Heart left ventricle (tissue), 16 donors: ENCODE data around the gene C11orf58. TPM values are rescaled to one million over a fixed set of nuclear protein-coding genes. Genes with fewer than 3 reads are reported as not detected.
A peak's percentile ranks its signal among the peaks of the same experiment; 100 is the strongest.

Experiments
- ATAC-seq, 4 donors: fragments of 200-7000 bp; cut with Tn5 transposase; one replicate each; pipeline ENCODE4 v1.9.1; 2020 to 2022; ENCODE audit warnings: moderate library complexity in 4 of 4, mild to moderate bottlenecking in 3 of 4, moderate number of reproducible peaks in 1 of 4
- DNase-seq, 5 donors: peaks; one replicate each; pipeline ENCODE4 v3.0.0-alpha.2; 2020
- H3K27ac ChIP-seq, 12 donors: fragments of 200-600 bp; sonication (generic) in 4 of 12; one replicate each; pipeline versions ENCODE4 v1.5.0 to v1.8.0; 2016 to 2022; ENCODE audit warnings: mild to moderate bottlenecking in 2 of 12
- H3K27me3 ChIP-seq, 9 donors: fragments of 200-600 bp; sonication (generic) in 2 of 9; one replicate each; pipeline versions ENCODE4 v1.5.1 to v1.8.0; 2016 to 2022; ENCODE audit warnings: mild to moderate bottlenecking in 3 of 9
- H3K36me3 ChIP-seq, 9 donors: fragments of 200-600 bp; sonication (generic) in 2 of 9; one replicate each; pipeline versions ENCODE4 v1.5.0 to v1.8.0; 2018 to 2022; ENCODE audit warnings: mild to moderate bottlenecking in 2 of 9
- H3K4me1 ChIP-seq, 12 donors: fragments of 200-600 bp; sonication (generic) in 4 of 12; one replicate each; pipeline versions ENCODE4 v1.5.0 to v1.8.0; 2016 to 2022; ENCODE audit warnings: mild to moderate bottlenecking in 3 of 12
- H3K4me3 ChIP-seq, 12 donors: fragments of 200-600 bp; sonication (generic) in 4 of 12; one replicate each; pipeline versions ENCODE4 v1.5.0 to v1.8.0; 2017 to 2022; ENCODE audit warnings: mild to moderate bottlenecking in 9 of 12, moderate library complexity in 4 of 12
- H3K9me3 ChIP-seq, 12 donors: fragments of 200-600 bp; sonication (generic) in 4 of 12; one replicate each; pipeline versions ENCODE4 v1.5.0 to v1.8.0; 2016 to 2022; ENCODE audit warnings: mild to moderate bottlenecking in 1 of 12
- POLR2A ChIP-seq, 2 donors: fragments of 450-650 bp; IDR thresholded peaks; one replicate each; pipeline ENCODE4 v1.6.1; 2017; ENCODE audit warnings: antibody characterized with exemption in 2 of 2, mild to moderate bottlenecking in 2 of 2, moderate library complexity in 2 of 2
- WGBS, 4 donors: extraction: QIAGEN DNeasy Blood & Tissue Kit in 2 of 4; methylation state at CpG; one replicate each; pipeline versions ENCODE4 v1.1.5 to v1.1.7; 2013 to 2018; 5-methylcytosine and 5-hydroxymethylcytosine counted together
- intact Hi-C, 10 donors: fragments of 100-400 bp; cut with DNase I; formaldehyde crosslinking; loops; one replicate each; pipeline versions ENCODE4 v1.11.1 to v1.14.2; 2022
- polyA plus RNA-seq, 2 donors: library from polyadenylated mRNA; stranded (reverse); fragments of 200-250 nt; gene quantifications; one replicate each; pipeline ENCODE4 v1.2.3, GENCODE V29; 2013
- total RNA-seq, 9 donors: library from RNA; depleted of rRNA in 2 of 9; stranded (reverse); fragments of >200 nt in 2 of 9; fragmentation: NEBNext Ultra II Directional in 3 of 9; extraction: Animal tissue kit (Norgen Biotek cat#: 25700) in 3 of 9; gene quantifications; one replicate each; pipeline versions ENCODE4 v1.1.0 to v1.2.4, GENCODE V29; 2016 to 2023
- TF ChIP-seq, protein P1 (sequence below), 12 donors: fragments of 200-600 bp; sonication (generic) in 4 of 12; IDR thresholded peaks; one replicate each; pipeline versions ENCODE4 v1.5.0 to v1.8.0; 2018 to 2022; ENCODE audit warnings: antibody characterized with exemption in 12 of 12, mild to moderate bottlenecking in 5 of 12
- donor health status: ischemic (EF 13 %, LVEDD 7.1; RV severe dilation, severe dysfunction).
- donor health status: healthy with polysubstance abuse.
- donor health status: DM: no; HTN: yes; CAD: no.
- donor health status: DM: no; HTN: no; CAD: no.
- donor health status: ischemic (EF 25% LVEDD 6.9; RV normal size, moderate dysfunction).
- donor health status: ischemic (EF 25% LVEDD 5.7; RV mildly dilated, moderate dysfunction).
- donor health status: healthy.
- donor health status: DM: yes; HTN: yes; CAD: no.
- donor health status: ischemic (EF 35%, LVEDD 5.7; RV mildly dilated, moderate dysfunction).
- donor health status: nonischemic (EF 11% LVEDD 7.7; RV severe dilation, severe dysfunction).
- donor health status: DM: yes; HTN: yes; CAD: no.
- donor health status: PGD.
- donor health status: ischemic (EF 29% LVEDD 5.4; RV normal size, mild dysfunction).
- donor health status: nonischemic (EF 23%, LVEDD 6.1; RV moderate dilation, normal function).

The C11orf58 gene
- total and polyA plus RNA-seq, 11 donors, result 78.3 to 147 (median 110) TPM

DNA sequence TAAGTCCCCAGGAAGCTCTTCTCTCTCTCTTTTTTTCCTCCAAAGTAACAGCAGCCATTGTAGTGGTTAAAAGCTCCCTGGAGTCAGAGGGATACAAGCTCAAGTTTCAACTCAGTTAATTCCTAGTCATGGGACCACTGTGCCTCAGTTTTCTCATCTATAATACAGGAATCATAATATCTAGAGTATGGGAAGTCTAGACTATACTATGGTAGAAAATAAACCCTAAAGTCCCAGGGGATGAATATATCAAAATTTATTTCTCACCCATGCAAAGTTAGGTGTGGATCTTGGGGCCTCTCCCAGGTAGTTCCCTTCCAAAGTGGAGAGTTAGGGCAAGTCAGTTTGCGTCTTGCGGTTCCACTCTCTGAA, 33.7 kb downstream of the C11orf58 start:
- peaks cover 0 to 10% (median 0%) of the 10 kb centered on the region in 12 donors for H3K4me1 ChIP-seq
- H3K9me3 ChIP-seq, result no peaks in the 10 kb centered on the region
- no peak for TF ChIP-seq POLR2A (IDR thresholded peaks at IDR 0.05)
- TF ChIP-seq, protein P1, sequence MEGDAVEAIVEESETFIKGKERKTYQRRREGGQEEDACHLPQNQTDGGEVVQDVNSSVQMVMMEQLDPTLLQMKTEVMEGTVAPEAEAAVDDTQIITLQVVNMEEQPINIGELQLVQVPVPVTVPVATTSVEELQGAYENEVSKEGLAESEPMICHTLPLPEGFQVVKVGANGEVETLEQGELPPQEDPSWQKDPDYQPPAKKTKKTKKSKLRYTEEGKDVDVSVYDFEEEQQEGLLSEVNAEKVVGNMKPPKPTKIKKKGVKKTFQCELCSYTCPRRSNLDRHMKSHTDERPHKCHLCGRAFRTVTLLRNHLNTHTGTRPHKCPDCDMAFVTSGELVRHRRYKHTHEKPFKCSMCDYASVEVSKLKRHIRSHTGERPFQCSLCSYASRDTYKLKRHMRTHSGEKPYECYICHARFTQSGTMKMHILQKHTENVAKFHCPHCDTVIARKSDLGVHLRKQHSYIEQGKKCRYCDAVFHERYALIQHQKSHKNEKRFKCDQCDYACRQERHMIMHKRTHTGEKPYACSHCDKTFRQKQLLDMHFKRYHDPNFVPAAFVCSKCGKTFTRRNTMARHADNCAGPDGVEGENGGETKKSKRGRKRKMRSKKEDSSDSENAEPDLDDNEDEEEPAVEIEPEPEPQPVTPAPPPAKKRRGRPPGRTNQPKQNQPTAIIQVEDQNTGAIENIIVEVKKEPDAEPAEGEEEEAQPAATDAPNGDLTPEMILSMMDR (IDR thresholded peaks at IDR 0.05), result no peak
- no peak overlapping the region for H3K4me3 ChIP-seq
- 94 to 100% (median 98%) methylated on average over 2 of the region's 2 CpGs for WGBS, 4 donors
- intact Hi-C loops, result no loop called here
- DNase-seq (no peak), ATAC-seq (no peak)
- H3K27me3 ChIP-seq, result no peaks in the 10 kb centered on the region
- H3K27ac ChIP-seq, result no peak overlapping the region
- no peaks in the 10 kb centered on the region for H3K36me3 ChIP-seq

- Histone ChIP-seq H3K27ac (no peak overlapping the region), H3K36me3 (peaks cover 0 to 5% (median 0%) of the 10 kb centered on the region in 9 donors), H3K27me3 (no peaks in the 10 kb centered on the region), H3K9me3 (no peaks in the 10 kb centered on the region), H3K4me3 (no peak overlapping the region), H3K4me1 (peaks cover 0 to 10% (median 0%) of the 10 kb centered on the region in 12 donors)
- DNase-seq (no peak), ATAC-seq (no peak)
- TF ChIP-seq, protein P1 (IDR thresholded peaks at IDR 0.05), result no peak
- TF ChIP-seq POLR2A (IDR thresholded peaks at IDR 0.05), result no peak
- intact Hi-C loops, result no loop called here
- WGBS, 4 donors, result 56 to 76% (median 67%) methylated on average over 8 to 9 of the region's 9 CpGs
These were observed 35.8 kb downstream of the C11orf58 start for GRCh38 chr11:16773981-16774935.

DNA sequence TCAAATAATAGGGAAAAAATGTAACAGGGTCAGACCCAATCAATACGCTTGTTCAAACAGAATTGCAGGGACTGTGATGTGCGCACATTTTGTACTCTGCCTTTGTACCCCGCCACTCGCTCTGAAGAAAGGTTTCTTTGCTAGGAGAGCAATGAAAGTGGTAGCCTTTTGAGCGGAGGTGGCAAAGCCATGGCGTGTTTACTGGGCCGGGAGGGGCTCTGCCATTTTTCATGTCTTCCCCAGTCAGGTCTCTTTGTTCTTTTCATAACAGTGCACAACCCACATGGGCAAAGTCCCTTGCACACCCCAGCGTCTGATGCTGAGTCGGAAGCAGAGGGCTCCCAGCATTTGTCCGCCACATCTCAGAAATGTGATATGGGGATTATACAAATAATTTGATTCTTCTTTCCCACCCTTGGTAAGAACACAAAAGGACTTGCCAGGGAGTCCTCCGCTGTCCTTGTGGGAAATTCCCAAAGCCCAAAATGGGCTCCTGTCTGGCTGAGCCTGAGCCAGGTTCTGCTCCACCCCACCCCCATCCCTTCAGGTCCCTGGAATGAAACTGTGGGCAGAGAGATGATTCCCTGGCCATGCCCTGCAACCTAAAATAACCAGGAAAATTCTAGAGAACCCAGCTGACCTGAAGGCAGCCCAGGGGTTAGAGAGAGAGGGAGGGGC, 36.6 kb downstream of the C11orf58 start:
- WGBS, 4 donors, result 89 to 92% (median 91%) methylated on average over 11 of the region's 11 CpGs
- Histone ChIP-seq H3K9me3 (no peaks in the 10 kb centered on the region), H3K27me3 (no peaks in the 10 kb centered on the region), H3K4me3 (no peak overlapping the region), H3K27ac (no peak overlapping the region), H3K36me3 (peaks cover 0 to 5% (median 0%) of the 10 kb centered on the region in 9 donors), H3K4me1 (peaks cover 0 to 14% (median 0%) of the 10 kb centered on the region in 12 donors)
- TF ChIP-seq, protein P1 (IDR thresholded peaks at IDR 0.05), result no peak
- TF ChIP-seq POLR2A (IDR thresholded peaks at IDR 0.05), result no peak
- ATAC-seq, result peak in 1 of 4 donors; percentile 25
- intact Hi-C loops, result no loop called here
- no peak for DNase-seq
